Measurements from ENCODE around the gene ANKK1. TPM values are rescaled to one million over a fixed set of nuclear protein-coding genes. Genes with fewer than 3 reads are reported as not detected.

ANKK1 gene
- total RNA-seq, 1 experiment from 2014 or later: not detected

- in situ Hi-C loops (cut with HindIII; ENCODE audit: low pct_unique_long_range_greater_than_20kb, low sequenced_read_pairs): no loop called here
- DNase-seq (ENCODE audit: low read depth, low spot score): no peak
These were observed 14.3 kb upstream of the ANKK1 start for GRCh38 chr11:113373306-113373705.

GRCh38 chr11:113373981-113374560, 13.5 kb upstream of the ANKK1 start:
- in situ Hi-C loops (cut with HindIII; ENCODE audit: low pct_unique_long_range_greater_than_20kb, low sequenced_read_pairs): no loop called here
- no peak for DNase-seq (ENCODE audit: low read depth, low spot score)

GRCh38 chr11:113375402-113375801, 12.2 kb upstream of the ANKK1 start:
- no peak for DNase-seq (ENCODE audit: low read depth, low spot score)
- in situ Hi-C loops (cut with HindIII; ENCODE audit: low pct_unique_long_range_greater_than_20kb, low sequenced_read_pairs): no loop called here

GRCh38 chr11:113376156-113376555, 11.4 kb upstream of the ANKK1 start:
- in situ Hi-C loops (cut with HindIII; ENCODE audit: low pct_unique_long_range_greater_than_20kb, low sequenced_read_pairs): no loop called here
- peak; percentile 20 for DNase-seq (ENCODE audit: low read depth, low spot score)

- in situ Hi-C loops (cut with HindIII; ENCODE audit: low pct_unique_long_range_greater_than_20kb, low sequenced_read_pairs): no loop called here
- DNase-seq (ENCODE audit: low read depth, low spot score): no peak
These were observed 9.7 kb upstream of the ANKK1 start for GRCh38 chr11:113377681-113378412.

GRCh38 chr11:113378692-113379091, 8.9 kb upstream of the ANKK1 start:
- in situ Hi-C loops (cut with HindIII; ENCODE audit: low pct_unique_long_range_greater_than_20kb, low sequenced_read_pairs): no loop called here
- DNase-seq (ENCODE audit: low read depth, low spot score): no peak

GRCh38 chr11:113382121-113382520, 5.5 kb upstream of the ANKK1 start:
- in situ Hi-C loops (cut with HindIII; ENCODE audit: low pct_unique_long_range_greater_than_20kb, low sequenced_read_pairs): no loop called here
- no peak for DNase-seq (ENCODE audit: low read depth, low spot score)

- DNase-seq (ENCODE audit: low read depth, low spot score): no peak
- in situ Hi-C loops (cut with HindIII; ENCODE audit: low pct_unique_long_range_greater_than_20kb, low sequenced_read_pairs): no loop called here
These were observed 3.0 kb upstream of the ANKK1 start for GRCh38 chr11:113384551-113384950.

- DNase-seq (ENCODE audit: low read depth, low spot score): no peak
- in situ Hi-C loops (cut with HindIII; ENCODE audit: low pct_unique_long_range_greater_than_20kb, low sequenced_read_pairs): no loop called here
These were observed 1.8 kb upstream of the ANKK1 start for GRCh38 chr11:113385749-113386148.

GRCh38 chr11:113386866-113387265, 713 bp upstream of the ANKK1 start:
- no peak for DNase-seq (ENCODE audit: low read depth, low spot score)
- in situ Hi-C loops (cut with HindIII; ENCODE audit: low pct_unique_long_range_greater_than_20kb, low sequenced_read_pairs): no loop called here

GRCh38 chr11:113389272-113389671, 1.7 kb downstream of the ANKK1 start:
- no peak for DNase-seq (ENCODE audit: low read depth, low spot score)
- in situ Hi-C loops (cut with HindIII; ENCODE audit: low pct_unique_long_range_greater_than_20kb, low sequenced_read_pairs): no loop called here

GRCh38 chr11:113392236-113392921, 4.8 kb downstream of the ANKK1 start:
- in situ Hi-C loops (cut with HindIII; ENCODE audit: low pct_unique_long_range_greater_than_20kb, low sequenced_read_pairs): no loop called here
- no peak for DNase-seq (ENCODE audit: low read depth, low spot score)

GRCh38 chr11:113393501-113393985, 6.0 kb downstream of the ANKK1 start:
- in situ Hi-C loops (cut with HindIII; ENCODE audit: low pct_unique_long_range_greater_than_20kb, low sequenced_read_pairs): no loop called here
- no peak for DNase-seq (ENCODE audit: low read depth, low spot score)

- no peak for DNase-seq (ENCODE audit: low read depth, low spot score)
- in situ Hi-C loops (cut with HindIII; ENCODE audit: low pct_unique_long_range_greater_than_20kb, low sequenced_read_pairs): no loop called here
These were observed 7.3 kb downstream of the ANKK1 start for GRCh38 chr11:113394919-113395318.

GRCh38 chr11:113395782-113396336, 8.3 kb downstream of the ANKK1 start:
- in situ Hi-C loops (cut with HindIII; ENCODE audit: low pct_unique_long_range_greater_than_20kb, low sequenced_read_pairs): no loop called here
- no peak for DNase-seq (ENCODE audit: low read depth, low spot score)

GRCh38 chr11:113396690-113397089, 9.1 kb downstream of the ANKK1 start:
- no peak for DNase-seq (ENCODE audit: low read depth, low spot score)
- in situ Hi-C loops (cut with HindIII; ENCODE audit: low pct_unique_long_range_greater_than_20kb, low sequenced_read_pairs): no loop called here

- in situ Hi-C loops (cut with HindIII; ENCODE audit: low pct_unique_long_range_greater_than_20kb, low sequenced_read_pairs): no loop called here
- DNase-seq (ENCODE audit: low read depth, low spot score): no peak
These were observed 9.6 kb downstream of the ANKK1 start for GRCh38 chr11:113397212-113397611.

- DNase-seq (ENCODE audit: low read depth, low spot score): no peak
- in situ Hi-C loops (cut with HindIII; ENCODE audit: low pct_unique_long_range_greater_than_20kb, low sequenced_read_pairs): no loop called here
These were observed 10.2 kb downstream of the ANKK1 start for GRCh38 chr11:113397821-113398220.

Data from SK-MEL-5 (cell line).